AG20443 (cell line): Measurements from ENCODE around the gene RNFT2.
A peak's percentile ranks its signal among the peaks of the same experiment; 100 is the strongest.
"Not testable (repeated sequence)": the region's sequence is repeated elsewhere in the genome, so short reads cannot be mapped to it uniquely, and the experiment has no call there.

Source experiments
- DNase-seq: peaks from one replicate; pipeline ENCODE4 v3.0.0; 2012; ENCODE audit warnings: low spot score, mixed read lengths

RNFT2 gene

GRCh38 chr12:116797885-116798284 is 59.8 kb downstream of the RNFT2 start:
- no peak for DNase-seq

- DNase-seq, result no peak
Measured at GRCh38 chr12:116798719-116799118, 60.6 kb downstream of the RNFT2 start.

GRCh38 chr12:116799955-116800354 is 61.8 kb downstream of the RNFT2 start:
- no peak for DNase-seq

- DNase-seq, result no peak
Measured at GRCh38 chr12:116800918-116801317, 62.8 kb downstream of the RNFT2 start.

- no peak for DNase-seq
Measured at GRCh38 chr12:116802018-116802417, 63.9 kb downstream of the RNFT2 start.

GRCh38 chr12:116803013-116803736 is 65.1 kb downstream of the RNFT2 start:
- DNase-seq, result no peak

GRCh38 chr12:116804051-116804450 is 65.9 kb downstream of the RNFT2 start:
- DNase-seq, result no peak

- DNase-seq, result no peak
Measured at GRCh38 chr12:116806845-116807440, 68.8 kb downstream of the RNFT2 start.

- no peak for DNase-seq
Measured at GRCh38 chr12:116807546-116807945, 69.4 kb downstream of the RNFT2 start.

GRCh38 chr12:116808113-116809105 is 70.3 kb downstream of the RNFT2 start:
- DNase-seq, result no peak

GRCh38 chr12:116812238-116812637 is 74.1 kb downstream of the RNFT2 start:
- DNase-seq, result no peak

GRCh38 chr12:116813271-116814041 is 75.3 kb downstream of the RNFT2 start:
- no peak for DNase-seq

GRCh38 chr12:116814766-116815165 is 76.7 kb downstream of the RNFT2 start:
- DNase-seq, result not testable (repeated sequence)

GRCh38 chr12:116818341-116818856 is 80.3 kb downstream of the RNFT2 start:
- DNase-seq, result no peak

GRCh38 chr12:116818948-116819832 is 81.1 kb downstream of the RNFT2 start:
- DNase-seq, result peak; percentile 99

- no peak for DNase-seq
Measured at GRCh38 chr12:116820064-116820656, 82.0 kb downstream of the RNFT2 start.

GRCh38 chr12:116821291-116821690 is 83.2 kb downstream of the RNFT2 start:
- DNase-seq, result no peak

- DNase-seq, result no peak
Measured at GRCh38 chr12:116827432-116827831, 89.3 kb downstream of the RNFT2 start.

- no peak for DNase-seq
Measured at GRCh38 chr12:116832353-116832752, 94.2 kb downstream of the RNFT2 start.

- DNase-seq, result no peak
Measured at GRCh38 chr12:116833474-116833873, 95.4 kb downstream of the RNFT2 start.
